Dendritic cell treated with granulocyte-macrophage colony-stimulating factor and Interleukin-4, amounts not matched to agents 40 ng/mL and 50 ng/mL, for 4 days (primary cell): Measurements from ENCODE around the gene RGSL1.

Experiments
- H3K27ac Mint-ChIP-seq: one replicate; pipeline ENCODE4 v1.8.0; 2022; ENCODE audit warnings: mild to moderate bottlenecking, mixed read lengths
- H3K27me3 Mint-ChIP-seq: one replicate; pipeline ENCODE4 v1.8.0; 2022; ENCODE audit warnings: mild to moderate bottlenecking, mixed read lengths
- H3K36me3 Mint-ChIP-seq: one replicate; pipeline ENCODE4 v1.8.0; 2022; ENCODE audit warnings: low read depth, mixed read lengths
- H3K4me1 Mint-ChIP-seq: one replicate; pipeline ENCODE4 v1.8.0; 2022; ENCODE audit warnings: low read depth, mixed read lengths
- H3K4me3 Mint-ChIP-seq: one replicate; pipeline ENCODE4 v1.8.0; 2022; ENCODE audit warnings: mild to moderate bottlenecking, moderate library complexity, mixed read lengths
- H3K9me3 Mint-ChIP-seq: one replicate; pipeline ENCODE4 v1.8.0; 2022; ENCODE audit warnings: mixed read lengths
- intact Hi-C: fragments of 100-400 bp; cut with micrococcal nuclease; formaldehyde crosslinking; loops from one replicate; pipeline ENCODE4 v1.15.0; 2022

The RGSL1 gene

GRCh38 chr1:182595641-182596240 lies 145.8 kb downstream of the RGSL1 start:
- H3K4me3 Mint-ChIP-seq: no peak overlapping the region
- peaks cover 25% of the 10 kb centered on the region for H3K4me1 Mint-ChIP-seq
- no peaks in the 10 kb centered on the region for H3K9me3 Mint-ChIP-seq
- H3K36me3 Mint-ChIP-seq: no peaks in the 10 kb centered on the region
- H3K27me3 Mint-ChIP-seq: peaks cover 8% of the 10 kb centered on the region
- intact Hi-C loops: loop anchor here (5.0 to 10.0 kb wide), 2 partner anchors 513 to 879 kb away; partner anchors contain the start of gene SMG7
- no peak overlapping the region for H3K27ac Mint-ChIP-seq

GRCh38 chr1:182596934-182597333 lies 147.0 kb downstream of the RGSL1 start:
- no peak overlapping the region for H3K27ac Mint-ChIP-seq
- no peaks in the 10 kb centered on the region for H3K9me3 Mint-ChIP-seq
- H3K36me3 Mint-ChIP-seq: no peaks in the 10 kb centered on the region
- H3K4me1 Mint-ChIP-seq: peaks cover 25% of the 10 kb centered on the region
- peaks cover 8% of the 10 kb centered on the region for H3K27me3 Mint-ChIP-seq
- intact Hi-C loops: loop anchor here (5.0 to 10.0 kb wide), 2 partner anchors 515 to 878 kb away; partner anchors contain the start of gene SMG7
- H3K4me3 Mint-ChIP-seq: no peak overlapping the region

GRCh38 chr1:182598296-182598695 lies 148.3 kb downstream of the RGSL1 start:
- H3K9me3 Mint-ChIP-seq: no peaks in the 10 kb centered on the region
- H3K27ac Mint-ChIP-seq: peak overlapping the region; percentile 25
- no peaks in the 10 kb centered on the region for H3K36me3 Mint-ChIP-seq
- H3K4me3 Mint-ChIP-seq: no peak overlapping the region
- peaks cover 8% of the 10 kb centered on the region for H3K27me3 Mint-ChIP-seq
- H3K4me1 Mint-ChIP-seq: peaks cover 27% of the 10 kb centered on the region
- intact Hi-C loops: loop anchor here (5.0 to 10.0 kb wide), 2 partner anchors 516 to 877 kb away; partner anchors contain the start of gene SMG7

GRCh38 chr1:182599339-182599738 lies 149.4 kb downstream of the RGSL1 start:
- no peaks in the 10 kb centered on the region for H3K9me3 Mint-ChIP-seq
- H3K4me3 Mint-ChIP-seq: no peak overlapping the region
- peaks cover 29% of the 10 kb centered on the region for H3K4me1 Mint-ChIP-seq
- H3K27me3 Mint-ChIP-seq: peaks cover 8% of the 10 kb centered on the region
- intact Hi-C loops: loop anchor here (5.0 to 10.0 kb wide), 2 partner anchors 517 to 875 kb away; partner anchors contain the start of gene SMG7
- no peaks in the 10 kb centered on the region for H3K36me3 Mint-ChIP-seq
- no peak overlapping the region for H3K27ac Mint-ChIP-seq

GRCh38 chr1:182600036-182600713 lies 150.2 kb downstream of the RGSL1 start:
- Mint-ChIP-seq H3K9me3 (no peaks in the 10 kb centered on the region), H3K4me3 (no peak overlapping the region), H3K36me3 (no peaks in the 10 kb centered on the region), H3K4me1 (peaks cover 32% of the 10 kb centered on the region), H3K27ac (no peak overlapping the region), H3K27me3 (peaks cover 10% of the 10 kb centered on the region)
- intact Hi-C loops: no loop called here

- no peaks in the 10 kb centered on the region for H3K36me3 Mint-ChIP-seq
- H3K27me3 Mint-ChIP-seq: peaks cover 17% of the 10 kb centered on the region
- H3K27ac Mint-ChIP-seq: no peak overlapping the region
- no peaks in the 10 kb centered on the region for H3K9me3 Mint-ChIP-seq
- H3K4me1 Mint-ChIP-seq: peaks cover 32% of the 10 kb centered on the region
- no peak overlapping the region for H3K4me3 Mint-ChIP-seq
- intact Hi-C loops: loop anchor here (1.0 kb wide), 1 partner anchor 183 kb away; no protein-coding TSS in a partner anchor
Observed at GRCh38 chr1:182600745-182601415, 150.9 kb downstream of the RGSL1 start.

GRCh38 chr1:182601416-182601786 lies 151.5 kb downstream of the RGSL1 start:
- intact Hi-C loops: loop anchor here (1.0 kb wide), 1 partner anchor 183 kb away; no protein-coding TSS in a partner anchor
- Mint-ChIP-seq H3K36me3 (no peaks in the 10 kb centered on the region), H3K9me3 (no peaks in the 10 kb centered on the region), H3K4me3 (no peak overlapping the region), H3K27ac (no peak overlapping the region), H3K27me3 (peaks cover 19% of the 10 kb centered on the region), H3K4me1 (peaks cover 32% of the 10 kb centered on the region)

- Mint-ChIP-seq H3K4me1 (peaks cover 33% of the 10 kb centered on the region), H3K27ac (no peak overlapping the region), H3K36me3 (no peaks in the 10 kb centered on the region), H3K4me3 (no peak overlapping the region), H3K27me3 (peaks cover 20% of the 10 kb centered on the region), H3K9me3 (no peaks in the 10 kb centered on the region)
- intact Hi-C loops: loop anchor here (1.0 kb wide), 1 partner anchor 182 kb away; no protein-coding TSS in a partner anchor
Observed at GRCh38 chr1:182601913-182602312, 152.0 kb downstream of the RGSL1 start.

- H3K27me3 Mint-ChIP-seq: peaks cover 24% of the 10 kb centered on the region
- no peak overlapping the region for H3K27ac Mint-ChIP-seq
- H3K9me3 Mint-ChIP-seq: no peaks in the 10 kb centered on the region
- H3K4me3 Mint-ChIP-seq: no peak overlapping the region
- H3K4me1 Mint-ChIP-seq: peaks cover 38% of the 10 kb centered on the region
- H3K36me3 Mint-ChIP-seq: no peaks in the 10 kb centered on the region
- intact Hi-C loops: no loop called here
Observed at GRCh38 chr1:182602935-182603645, 153.1 kb downstream of the RGSL1 start.

GRCh38 chr1:182603646-182604174 lies 153.8 kb downstream of the RGSL1 start:
- Mint-ChIP-seq H3K36me3 (no peaks in the 10 kb centered on the region), H3K4me3 (peak overlapping the region; percentile 61), H3K9me3 (no peaks in the 10 kb centered on the region), H3K27ac (no peak overlapping the region), H3K4me1 (peaks cover 34% of the 10 kb centered on the region), H3K27me3 (peaks cover 28% of the 10 kb centered on the region)
- intact Hi-C loops: no loop called here

GRCh38 chr1:182604175-182605164 lies 154.5 kb downstream of the RGSL1 start, which contains the start of gene RGS16:
TSS of gene RGS16 (minus strand) at chr1:182604389. CDS start at chr1:182604259, 130 bp downstream.
- intact Hi-C loops: no loop called here
- H3K36me3 Mint-ChIP-seq: no peaks in the 10 kb centered on the region

GRCh38 chr1:182607566-182607965 lies 157.6 kb downstream of the RGSL1 start:
- Mint-ChIP-seq H3K4me1 (peaks cover 31% of the 10 kb centered on the region), H3K27me3 (peaks cover 58% of the 10 kb centered on the region), H3K9me3 (no peaks in the 10 kb centered on the region), H3K4me3 (no peak overlapping the region), H3K27ac (no peak overlapping the region), H3K36me3 (no peaks in the 10 kb centered on the region)
- intact Hi-C loops: no loop called here

More at GRCh38 chr1:182604175-182605164, 154.5 kb downstream of the RGSL1 start, which contains the start of gene RGS16:
- H3K27ac Mint-ChIP-seq: no peak within 1 kb of the TSS
- peak within 1 kb of the TSS; percentile 61 for H3K4me3 Mint-ChIP-seq
- no peaks in the 10 kb centered on the region for H3K9me3 Mint-ChIP-seq
- peaks cover 37% of the 10 kb centered on the region for H3K4me1 Mint-ChIP-seq
- peaks cover 32% of the 10 kb centered on the region for H3K27me3 Mint-ChIP-seq
